Inflammatory macrophage treated with lipopolysaccharide for 1 hour (primary cell): ENCODE results near the gene NCKAP5.

Experiments used
- DNase-seq, 2 donors: peaks; one replicate each; pipeline ENCODE4 v3.0.0-alpha.2; 2020 to 2022

The NCKAP5 gene

DNA sequence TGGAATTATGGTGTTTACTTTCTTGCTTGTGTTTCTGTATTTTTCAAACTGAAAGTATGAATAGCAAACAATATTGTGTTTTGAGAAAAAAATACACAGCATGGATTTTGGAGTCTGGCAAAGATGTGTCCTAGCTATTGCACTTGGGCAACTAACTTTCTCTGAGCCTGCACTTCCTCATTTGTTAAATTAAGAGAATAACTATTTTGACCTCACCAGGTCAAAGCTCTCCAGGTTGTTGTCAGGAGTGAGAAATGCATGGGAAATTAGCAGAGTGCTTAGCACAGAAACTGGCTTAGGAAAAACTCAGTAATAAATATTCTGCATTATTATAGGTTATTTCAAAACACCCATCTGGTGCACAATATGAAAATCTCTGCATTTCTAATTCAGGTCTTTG is 926.4 kb downstream of the NCKAP5 start:
- DNase-seq, result no peak

DNA sequence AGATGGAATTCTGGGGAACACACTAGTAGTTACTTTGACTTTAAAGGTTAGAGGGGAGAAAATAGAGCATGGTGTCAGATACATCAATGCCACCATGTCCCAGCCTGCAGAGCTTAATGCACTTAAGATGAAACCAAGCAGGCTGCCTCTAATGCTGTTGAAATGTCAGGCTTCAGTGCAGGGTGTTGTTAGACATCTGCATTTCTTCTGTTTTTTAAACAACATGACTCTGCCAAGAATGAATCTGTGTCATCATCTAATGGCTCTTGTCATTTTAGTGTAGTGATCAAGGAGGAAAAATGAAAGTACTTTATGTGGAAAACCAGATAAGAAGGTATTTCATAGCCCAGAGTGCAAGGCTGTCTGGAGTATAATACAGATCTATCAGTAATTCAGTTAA is 928.1 kb downstream of the NCKAP5 start:
- no peak for DNase-seq

DNA sequence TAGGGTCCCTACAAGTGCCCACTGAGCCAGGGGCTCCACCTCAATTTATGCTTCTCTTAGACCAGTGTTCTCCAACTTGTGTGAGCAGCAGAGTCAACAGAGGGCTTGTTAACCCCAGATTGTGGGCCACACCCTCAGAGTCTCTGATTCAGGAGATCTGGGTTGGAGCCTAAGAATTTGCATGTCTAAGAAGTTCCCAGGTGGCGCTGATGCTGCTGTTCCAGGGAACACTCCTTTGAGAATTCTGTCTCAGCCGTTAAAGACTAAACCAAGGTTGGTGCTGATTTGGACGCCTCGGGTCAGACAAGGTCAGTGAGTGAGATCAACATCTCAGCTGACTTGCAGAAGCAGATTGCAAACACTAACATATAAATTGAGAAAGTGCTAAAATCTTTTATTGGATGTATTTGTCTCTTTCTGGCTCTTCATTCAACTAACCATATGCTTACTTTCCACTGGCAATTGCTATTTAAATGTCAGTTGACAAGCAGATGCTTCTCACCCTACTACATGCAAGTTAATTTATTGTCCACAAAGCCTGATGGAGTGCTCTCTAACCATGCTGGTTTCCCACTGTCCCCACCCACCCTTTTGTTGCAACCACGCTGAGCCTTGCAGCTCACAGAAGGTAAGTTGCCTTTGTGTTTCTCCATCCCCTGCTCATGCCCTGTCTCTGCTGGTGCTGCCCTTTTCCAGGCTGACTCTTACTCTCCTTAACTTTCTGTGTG is 929.8 kb downstream of the NCKAP5 start:
- DNase-seq, result no peak

DNA sequence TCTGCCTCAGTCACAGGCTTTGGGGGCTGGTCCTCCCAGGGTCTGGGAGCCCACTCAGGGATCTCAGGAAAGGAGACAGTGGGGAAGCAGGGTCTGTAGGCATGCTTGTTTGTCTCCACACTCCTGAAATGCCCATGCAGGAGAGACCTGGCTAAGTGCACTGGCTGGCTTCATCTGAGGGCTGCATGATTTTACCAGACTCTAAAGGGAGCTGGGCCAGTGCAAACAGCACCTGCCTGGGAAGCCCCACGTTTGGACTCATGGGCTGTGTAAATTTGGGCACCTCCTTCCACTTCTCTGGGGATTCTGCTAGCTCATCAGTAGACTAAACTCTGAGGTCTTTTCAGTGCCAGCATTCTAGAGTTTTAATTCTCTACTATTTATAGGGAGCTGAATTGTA is 931.9 kb downstream of the NCKAP5 start:
- no peak for DNase-seq

GRCh38 chr2:132633635-132634034 is 934.6 kb downstream of the NCKAP5 start:
- DNase-seq, result no peak

DNA sequence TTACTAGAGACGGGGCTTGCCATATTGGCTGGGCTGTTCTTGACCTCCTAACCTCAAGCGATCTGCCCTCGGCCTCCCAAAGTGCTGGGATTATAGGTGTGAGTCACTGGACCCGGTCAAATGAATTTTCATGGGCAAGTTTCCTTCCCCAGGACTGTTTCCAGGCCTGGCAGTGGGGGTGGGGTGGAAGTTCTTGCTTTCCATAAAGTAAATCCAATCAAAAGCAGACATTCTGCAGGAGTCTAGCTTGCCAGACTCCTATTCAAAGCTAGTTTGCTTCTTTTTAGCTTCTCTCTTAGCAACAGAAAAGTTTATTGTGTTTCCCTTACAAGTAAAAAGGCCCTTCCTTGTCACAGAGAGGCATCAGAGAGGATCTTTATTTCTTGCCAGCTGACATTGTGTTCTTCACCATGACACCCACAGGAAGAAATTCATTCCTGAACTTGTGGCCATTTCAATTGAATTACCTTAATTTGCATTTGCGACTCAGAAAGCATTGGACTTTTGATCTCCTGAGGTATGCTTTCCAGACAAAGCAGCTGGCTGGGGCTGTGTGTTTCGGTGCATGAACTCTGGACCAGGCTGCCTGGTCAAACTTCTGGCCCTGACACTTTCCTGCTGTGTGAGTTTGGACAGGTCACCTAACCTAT is 936.1 kb downstream of the NCKAP5 start:
- DNase-seq, result no peak

DNA sequence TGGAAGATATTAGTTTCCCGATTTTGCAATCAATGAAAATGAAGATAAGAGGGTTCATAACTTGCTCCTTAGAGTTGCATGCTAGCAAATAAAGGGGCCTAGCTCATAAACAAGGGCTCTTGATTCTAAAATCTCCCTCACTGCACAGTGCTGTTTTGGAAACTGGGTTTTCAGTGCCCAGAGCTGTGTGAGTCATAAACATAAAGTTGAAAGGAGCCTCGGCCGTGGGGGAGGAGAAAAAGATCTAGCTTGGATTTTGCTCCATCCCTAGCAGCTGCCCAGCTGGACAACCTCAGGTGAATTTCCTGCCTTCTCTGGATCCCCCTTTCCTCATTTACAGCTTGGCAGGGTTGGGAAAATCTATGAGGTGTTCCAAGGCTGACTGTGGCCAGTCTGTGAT is 940.7 kb downstream of the NCKAP5 start:
- DNase-seq, result no peak

DNA sequence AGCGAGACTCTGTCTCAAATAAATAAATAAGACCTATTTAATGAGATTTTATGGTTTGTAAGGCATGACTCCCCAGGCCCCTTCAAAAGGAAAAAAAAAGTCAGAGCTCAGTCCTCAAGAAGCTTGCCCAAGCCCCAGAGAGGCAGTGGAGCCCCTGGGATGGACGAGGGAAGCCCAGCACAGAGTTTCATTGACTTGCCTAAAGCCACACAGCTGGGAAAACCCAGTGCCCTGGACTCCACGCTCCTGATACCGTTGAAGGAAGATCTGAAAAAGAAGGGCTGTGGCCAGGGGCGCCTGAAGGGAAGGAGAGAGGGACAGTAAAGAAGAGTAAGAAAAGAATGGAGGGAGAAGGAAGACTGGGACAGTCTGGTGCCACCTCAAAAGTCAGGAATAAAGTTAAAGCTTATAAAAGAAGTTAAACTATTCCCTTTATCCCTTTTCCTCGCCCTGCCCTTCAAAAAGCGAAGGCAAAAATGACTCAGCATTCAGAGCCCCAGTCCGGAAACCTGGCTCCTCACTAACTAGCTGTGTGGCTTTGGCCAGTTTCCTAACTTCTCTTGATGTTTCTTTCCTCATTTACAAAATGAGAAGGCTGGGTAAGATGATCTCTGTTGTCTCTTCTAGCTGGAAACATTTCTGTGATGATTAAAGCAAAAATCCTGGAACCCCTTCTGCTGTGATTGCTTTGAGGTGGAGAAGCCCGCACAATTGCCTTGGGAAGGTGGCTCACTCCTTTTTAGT is 945.0 kb downstream of the NCKAP5 start:
- DNase-seq, result peak in 1 of 2 donors; percentile 33
